ENCODE measurements around the gene SRSF5. TPM values are rescaled to one million over a fixed set of nuclear protein-coding genes. Genes with fewer than 3 reads are reported as not detected.

The SRSF5 gene
- total RNA-seq, 2 experiments from 2014 or later, result 289 to 303 TPM

DNA sequence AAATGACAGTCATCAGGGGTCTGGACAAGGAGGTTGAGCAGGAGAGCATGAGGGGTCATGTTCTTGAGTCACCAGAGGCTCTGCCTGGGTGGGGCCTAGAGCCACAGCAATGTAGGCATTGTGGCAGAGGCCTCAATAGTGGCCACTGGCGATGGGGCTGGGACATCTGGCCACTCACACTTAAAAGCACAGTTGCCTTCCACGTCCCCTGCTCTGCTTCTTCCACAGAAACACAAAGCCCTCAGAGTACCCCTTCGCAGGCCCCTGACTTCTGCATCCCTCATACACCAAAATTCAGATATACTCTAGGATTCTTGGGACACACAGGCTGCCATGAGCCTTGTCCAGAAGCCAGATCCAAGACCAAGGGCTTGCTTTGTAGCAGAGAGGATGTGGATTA, 27.8 kb downstream of the SRSF5 start:
- DNase-seq, result no peak
- H3K9me3 Mint-ChIP-seq, result no peaks in the 10 kb centered on the region
- H3K4me1 Mint-ChIP-seq (ENCODE audit: low read depth), result no peaks in the 10 kb centered on the region
- no peak overlapping the region for H3K27ac Mint-ChIP-seq
- no peak overlapping the region for H3K4me3 Mint-ChIP-seq
- CTCF ChIA-PET, result interaction anchor here (0.7 kb wide), 1 partner anchor 272 kb away, joined by 4 read pairs; no protein-coding TSS in a partner anchor
- no peaks in the 10 kb centered on the region for H3K36me3 Mint-ChIP-seq
- intact Hi-C loops (cut with micrococcal nuclease), result no loop called here
- POLR2A ChIA-PET, result no interaction called here
- no peaks in the 10 kb centered on the region for H3K27me3 Mint-ChIP-seq

DNA sequence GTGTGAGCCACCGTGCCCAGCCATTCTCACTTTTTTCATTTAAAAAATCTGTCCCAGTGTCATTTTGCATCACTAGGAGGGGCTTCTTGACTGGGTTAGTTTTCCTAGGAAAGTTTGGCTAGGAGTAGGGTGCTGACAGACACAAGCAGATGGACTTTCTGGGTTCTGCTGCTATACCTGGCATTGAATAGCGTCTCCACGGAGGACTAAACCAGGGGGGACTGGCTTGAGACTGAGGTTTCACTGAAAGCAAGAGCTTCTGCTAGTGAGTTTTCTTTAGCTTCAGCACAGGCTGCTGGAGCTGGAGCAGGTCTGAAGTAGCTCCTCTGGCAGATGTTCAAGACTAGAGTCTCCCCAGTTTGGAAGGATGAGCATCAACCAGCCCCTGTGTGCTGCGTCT, 28.7 kb downstream of the SRSF5 start:
- DNase-seq, result no peak
- Mint-ChIP-seq H3K9me3 (no peaks in the 10 kb centered on the region), H3K36me3 (peaks cover under 1% of the 10 kb centered on the region), H3K4me3 (no peak overlapping the region), H3K27ac (no peak overlapping the region), H3K4me1 (ENCODE audit: low read depth) (no peaks in the 10 kb centered on the region), H3K27me3 (no peaks in the 10 kb centered on the region)
- POLR2A ChIA-PET, result no interaction called here
- intact Hi-C loops (cut with micrococcal nuclease), result no loop called here
- CTCF ChIA-PET, result no interaction called here

DNA sequence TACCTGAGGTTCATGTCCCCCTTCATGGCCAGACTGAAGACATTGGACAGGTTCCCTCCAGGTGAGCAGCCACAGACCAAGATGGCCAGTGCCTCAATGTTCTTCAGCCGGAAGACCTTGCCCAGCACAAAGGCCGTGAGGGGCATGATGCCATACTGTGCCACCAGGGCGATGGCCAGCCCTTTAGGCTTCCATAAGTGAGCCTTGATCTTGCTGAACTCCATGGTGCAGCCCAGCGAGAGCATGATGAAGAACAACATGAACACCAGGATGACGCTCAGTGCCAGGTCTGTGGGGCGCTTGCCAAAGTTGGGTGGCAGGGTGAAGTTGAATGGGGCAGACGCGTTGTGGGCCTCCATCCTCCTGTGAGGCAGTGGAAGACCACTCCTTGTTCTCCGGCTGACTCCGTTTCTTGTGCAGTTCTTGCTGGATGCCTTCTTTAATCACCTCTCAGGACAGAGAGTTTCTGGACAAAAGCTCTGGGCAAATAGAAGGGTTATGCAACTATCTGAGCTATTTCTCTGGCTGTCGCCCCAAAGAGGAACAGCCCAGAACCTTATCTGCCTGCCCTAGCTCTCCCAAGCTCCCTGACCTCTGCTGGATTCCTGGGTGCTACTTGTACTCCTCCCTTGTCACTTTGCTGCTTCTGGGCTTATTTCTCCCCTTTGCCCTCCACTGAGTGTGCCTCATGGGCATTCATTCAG, 30.0 kb downstream of the SRSF5 start, which contains the start of gene SLC10A1:
Gene SLC10A1 (minus strand): TSS at position 445 of the 704 bp plus-strand sequence. CDS start 86 bp downstream, at position 359.
- no peak for DNase-seq
- no peaks in the 10 kb centered on the region for H3K4me1 Mint-ChIP-seq (ENCODE audit: low read depth)
- no peak within 1 kb of the TSS for H3K27ac Mint-ChIP-seq
- H3K4me3 Mint-ChIP-seq, result no peak within 1 kb of the TSS
- ChIA-PET POLR2A (no interaction called here), CTCF (no interaction called here)
- no peaks in the 10 kb centered on the region for H3K27me3 Mint-ChIP-seq
- H3K9me3 Mint-ChIP-seq, result no peaks in the 10 kb centered on the region
- H3K36me3 Mint-ChIP-seq, result peaks cover 4% of the 10 kb centered on the region
- intact Hi-C loops (cut with micrococcal nuclease), result no loop called here

DNA sequence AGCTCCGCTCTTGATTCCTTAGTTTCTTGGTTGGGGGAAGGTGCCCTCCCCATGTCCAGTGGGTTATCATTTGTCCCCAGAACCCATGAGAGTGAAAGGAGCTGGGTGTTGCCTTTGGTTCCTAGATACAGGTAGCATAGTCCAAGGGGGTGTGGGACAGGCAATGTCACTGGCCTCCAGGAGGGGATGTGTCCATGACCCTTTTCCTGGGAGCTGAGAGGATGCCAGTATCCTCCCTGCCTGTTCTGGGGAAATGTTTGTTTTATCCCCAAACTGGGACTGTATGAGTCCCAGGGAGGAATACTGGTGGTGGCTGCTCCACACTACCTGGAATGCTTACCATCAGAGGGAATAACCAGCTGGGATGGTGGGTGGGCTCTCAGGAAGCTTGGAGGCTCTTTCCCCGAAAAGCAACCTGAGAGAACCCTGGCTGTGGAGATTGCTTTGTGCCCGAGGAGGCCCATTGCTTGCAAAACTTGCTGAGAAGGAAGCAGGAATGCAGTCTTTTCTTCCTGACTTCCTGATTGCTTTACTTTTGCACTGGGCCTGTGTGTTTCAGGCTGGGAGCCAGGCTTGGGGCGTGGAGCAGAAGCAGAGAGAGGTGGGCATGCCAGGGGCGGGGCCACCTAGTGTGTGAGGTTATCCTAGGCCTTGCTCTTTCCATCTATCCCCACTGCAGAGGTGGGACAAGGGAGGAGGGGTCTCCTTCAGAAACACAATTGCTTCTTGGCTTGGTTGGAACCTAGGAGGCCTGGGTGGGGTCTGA, 30.8 kb downstream of the SRSF5 start:
- POLR2A ChIA-PET, result no interaction called here
- Mint-ChIP-seq H3K9me3 (no peaks in the 10 kb centered on the region), H3K36me3 (peaks cover 4% of the 10 kb centered on the region), H3K4me1 (ENCODE audit: low read depth) (no peaks in the 10 kb centered on the region), H3K27me3 (no peaks in the 10 kb centered on the region), H3K4me3 (no peak overlapping the region), H3K27ac (no peak overlapping the region)
- CTCF ChIA-PET, result no interaction called here
- no peak for DNase-seq
- intact Hi-C loops (cut with micrococcal nuclease), result no loop called here

DNA sequence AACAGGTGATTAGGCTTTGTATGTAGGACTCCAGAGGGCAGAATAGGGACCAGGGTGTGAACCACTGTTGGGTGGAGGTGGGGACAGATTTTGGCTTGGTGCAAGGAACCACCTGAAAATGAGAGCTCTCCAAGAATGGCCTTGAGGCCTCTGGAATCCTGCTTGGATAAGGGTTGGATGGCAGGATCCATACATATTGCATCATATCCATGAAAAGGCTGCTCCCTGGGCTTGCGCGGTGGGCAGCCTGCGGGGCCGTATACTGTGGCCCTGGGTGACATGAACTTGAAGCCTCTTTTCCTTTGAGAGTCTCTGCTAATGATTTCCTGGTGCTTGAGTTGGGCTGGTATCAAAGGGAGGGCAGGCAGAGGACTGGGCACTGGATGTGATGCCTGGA, 31.4 kb downstream of the SRSF5 start:
- no peak for DNase-seq
- Mint-ChIP-seq H3K27me3 (no peaks in the 10 kb centered on the region), H3K4me3 (no peak overlapping the region), H3K27ac (no peak overlapping the region), H3K4me1 (ENCODE audit: low read depth) (no peaks in the 10 kb centered on the region), H3K9me3 (no peaks in the 10 kb centered on the region), H3K36me3 (peaks cover 4% of the 10 kb centered on the region)
- ChIA-PET CTCF (no interaction called here), POLR2A (no interaction called here)
- intact Hi-C loops (cut with micrococcal nuclease), result no loop called here

DNA sequence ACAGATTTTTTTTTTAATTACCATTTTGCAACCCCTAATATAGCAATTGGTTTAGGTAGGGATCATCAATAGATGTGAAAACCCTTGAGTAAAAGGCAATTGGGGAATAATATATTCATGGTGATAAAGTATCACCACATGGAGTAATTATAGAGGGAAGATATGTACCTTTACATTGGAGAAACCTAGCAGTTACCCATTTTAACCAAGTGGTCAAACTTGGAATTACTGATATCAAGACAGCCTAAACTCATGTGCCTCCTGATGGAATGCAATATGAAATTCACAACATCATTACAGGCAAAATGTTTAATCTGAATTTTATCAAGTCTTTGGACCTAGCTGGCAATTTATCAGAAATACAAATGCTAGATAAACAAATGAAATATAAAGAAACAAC, 36.8 kb downstream of the SRSF5 start:
- Mint-ChIP-seq H3K4me1 (ENCODE audit: low read depth) (no peaks in the 10 kb centered on the region), H3K27ac (no peak overlapping the region), H3K36me3 (peaks cover 4% of the 10 kb centered on the region), H3K27me3 (no peaks in the 10 kb centered on the region), H3K4me3 (no peak overlapping the region), H3K9me3 (no peaks in the 10 kb centered on the region)
- ChIA-PET POLR2A (no interaction called here), CTCF (interaction anchor here (1.1 to 1.6 kb wide), 3 partner anchors 14 to 229 kb away, joined by 3 to 5 read pairs (median 4); partner anchors contain the start of gene CCDC177)
- DNase-seq, result no peak
- intact Hi-C loops (cut with micrococcal nuclease), result no loop called here

DNA sequence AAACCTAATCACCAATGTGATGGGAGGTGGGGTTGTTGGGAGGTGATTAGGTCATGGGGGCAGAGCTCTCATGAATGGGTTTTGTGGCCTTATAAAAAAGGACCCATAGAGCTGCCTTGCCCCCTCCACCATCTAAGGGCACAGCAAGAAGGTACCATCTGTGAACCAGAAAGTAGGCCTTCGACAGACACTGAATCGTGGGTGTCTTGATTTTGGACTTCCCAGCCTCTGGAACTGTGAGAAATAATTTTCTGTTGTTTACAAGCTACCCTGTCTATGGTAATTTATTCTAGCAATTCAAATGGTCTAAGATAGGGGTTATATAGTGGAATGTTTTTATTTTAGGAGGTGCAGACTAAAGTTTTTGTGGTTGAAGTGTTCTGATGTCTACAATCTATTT, 38.0 kb downstream of the SRSF5 start:
- no peaks in the 10 kb centered on the region for H3K4me1 Mint-ChIP-seq (ENCODE audit: low read depth)
- POLR2A ChIA-PET, result no interaction called here
- CTCF ChIA-PET, result interaction anchor here (1.6 kb wide), 1 partner anchor 13 kb away, joined by 4 read pairs; no protein-coding TSS in a partner anchor

DNA sequence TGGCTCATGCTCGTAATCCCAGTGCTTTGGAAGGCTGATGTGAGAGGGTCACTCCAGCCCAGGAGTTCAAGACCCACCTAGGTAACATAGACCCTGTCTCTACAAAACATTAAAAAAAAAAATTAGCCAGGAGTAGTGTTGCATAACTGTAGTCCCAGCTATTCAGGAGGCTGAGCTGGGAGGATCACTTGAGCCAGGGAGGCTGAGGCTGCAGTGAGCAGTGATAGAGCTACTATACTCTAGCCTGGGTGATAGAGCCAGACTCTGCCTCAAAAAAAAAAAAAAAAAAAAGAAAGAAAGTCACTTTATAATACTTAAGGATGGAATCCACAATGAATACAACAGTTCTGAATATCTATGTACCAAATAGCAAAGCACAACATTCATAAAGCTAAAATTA, 40.2 kb downstream of the SRSF5 start:
- ChIA-PET POLR2A (no interaction called here), CTCF (no interaction called here)
- Mint-ChIP-seq H3K9me3 (no peaks in the 10 kb centered on the region), H3K27me3 (no peaks in the 10 kb centered on the region), H3K4me1 (ENCODE audit: low read depth) (no peaks in the 10 kb centered on the region), H3K36me3 (no peaks in the 10 kb centered on the region), H3K4me3 (no peak overlapping the region), H3K27ac (no peak overlapping the region)
- DNase-seq, result no peak
- intact Hi-C loops (cut with micrococcal nuclease), result no loop called here

More for the DNA sequence above, 38.0 kb downstream of the SRSF5 start:
- peaks cover 4% of the 10 kb centered on the region for H3K36me3 Mint-ChIP-seq
- H3K9me3 Mint-ChIP-seq, result no peaks in the 10 kb centered on the region
- intact Hi-C loops (cut with micrococcal nuclease), result no loop called here
- H3K27me3 Mint-ChIP-seq, result no peaks in the 10 kb centered on the region
- no peak overlapping the region for H3K4me3 Mint-ChIP-seq
- H3K27ac Mint-ChIP-seq, result no peak overlapping the region
- no peak for DNase-seq

DNA sequence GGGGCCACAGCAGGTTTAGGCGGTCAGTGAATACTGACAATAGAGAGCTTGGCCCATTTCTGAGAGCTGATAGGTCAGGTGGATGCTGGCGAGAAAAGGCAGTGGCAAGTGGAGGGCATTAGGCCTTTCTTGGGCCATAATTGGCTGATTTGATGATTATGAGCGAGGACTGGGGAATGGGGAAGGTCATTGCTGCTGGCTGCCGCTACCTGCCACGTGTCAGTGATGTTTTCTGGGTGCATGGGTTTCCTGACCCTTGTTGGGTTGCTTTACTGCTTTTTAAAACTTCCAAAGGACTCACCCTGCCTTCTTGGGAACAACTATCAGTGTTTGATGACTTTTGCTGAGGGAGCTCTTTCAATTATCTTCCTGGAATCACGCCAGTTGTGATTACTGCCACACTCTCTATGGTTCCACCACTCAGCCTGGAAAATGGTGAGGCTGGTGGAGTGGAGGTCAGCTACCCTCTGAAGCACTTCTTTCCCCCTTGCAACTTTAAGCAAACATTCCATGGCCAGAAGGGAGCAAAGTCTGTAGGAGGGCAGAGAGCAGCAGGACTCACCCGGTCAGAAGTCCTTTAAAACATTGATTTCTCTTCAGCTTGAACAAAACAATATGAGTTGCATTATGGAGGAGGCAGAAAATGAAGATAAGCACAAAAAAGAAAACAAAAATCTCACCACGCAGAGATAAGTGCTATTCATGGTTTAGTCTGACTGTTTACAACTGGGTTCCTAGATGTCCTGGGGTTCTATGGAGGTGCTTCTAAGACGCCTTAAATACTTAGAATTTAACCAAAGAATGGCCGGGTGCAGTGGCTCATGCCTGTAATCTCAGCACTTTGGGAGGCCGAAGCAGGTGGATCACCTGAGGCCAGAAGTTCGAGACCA, 42.2 kb downstream of the SRSF5 start:
- ChIA-PET POLR2A (interaction anchor here (0.6 kb wide), 1 partner anchor 54 kb away, joined by 7 read pairs; no protein-coding TSS in a partner anchor), CTCF (interaction anchor here (1.1 kb wide), 1 partner anchor 9 kb away, joined by 3 read pairs; no protein-coding TSS in a partner anchor)
- Mint-ChIP-seq H3K27ac (no peak overlapping the region), H3K4me3 (no peak overlapping the region), H3K4me1 (ENCODE audit: low read depth) (no peaks in the 10 kb centered on the region), H3K27me3 (peaks cover 6% of the 10 kb centered on the region), H3K36me3 (no peaks in the 10 kb centered on the region), H3K9me3 (no peaks in the 10 kb centered on the region)
- intact Hi-C loops (cut with micrococcal nuclease), result no loop called here
- DNase-seq, result no peak

DNA sequence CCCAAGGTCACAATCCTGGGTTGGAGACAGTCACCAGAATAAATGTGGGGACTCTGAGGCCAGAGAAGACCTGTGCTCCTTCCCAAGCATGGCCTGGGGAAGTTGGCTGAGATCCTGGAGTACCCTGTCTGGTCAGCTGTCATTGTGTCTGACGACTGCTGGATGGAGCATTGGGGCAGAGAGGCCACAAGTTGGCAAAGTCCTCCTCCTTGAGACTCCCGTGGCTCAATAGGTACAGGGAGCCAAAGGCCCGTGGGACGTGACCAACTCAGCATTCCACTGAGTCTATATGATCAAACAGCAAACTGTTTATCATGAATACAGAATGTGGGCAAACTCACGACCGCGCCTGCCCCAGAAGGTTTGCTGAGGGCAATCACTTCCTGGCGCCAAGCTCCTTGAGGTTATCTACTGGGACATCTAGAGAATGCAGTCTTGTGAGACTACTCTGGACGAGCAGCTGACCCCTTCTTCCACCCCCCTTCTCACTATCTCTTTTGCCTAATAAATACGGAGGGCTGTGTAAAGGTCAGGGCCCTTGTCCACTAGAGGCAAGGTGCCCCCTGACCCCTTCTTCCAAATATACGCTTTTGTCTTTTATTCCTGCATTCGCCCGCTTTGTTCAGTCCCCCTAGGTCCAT, 44.4 kb downstream of the SRSF5 start:
- ChIA-PET POLR2A (no interaction called here), CTCF (no interaction called here)
- Mint-ChIP-seq H3K36me3 (no peaks in the 10 kb centered on the region), H3K27ac (no peak overlapping the region), H3K4me1 (ENCODE audit: low read depth) (no peaks in the 10 kb centered on the region), H3K9me3 (no peaks in the 10 kb centered on the region), H3K4me3 (no peak overlapping the region), H3K27me3 (peaks cover 6% of the 10 kb centered on the region)
- intact Hi-C loops (cut with micrococcal nuclease), result loop anchor here (10.0 kb wide), 1 partner anchor 63 kb away; the partner anchor contains the start of gene SMOC1
- no peak for DNase-seq

DNA sequence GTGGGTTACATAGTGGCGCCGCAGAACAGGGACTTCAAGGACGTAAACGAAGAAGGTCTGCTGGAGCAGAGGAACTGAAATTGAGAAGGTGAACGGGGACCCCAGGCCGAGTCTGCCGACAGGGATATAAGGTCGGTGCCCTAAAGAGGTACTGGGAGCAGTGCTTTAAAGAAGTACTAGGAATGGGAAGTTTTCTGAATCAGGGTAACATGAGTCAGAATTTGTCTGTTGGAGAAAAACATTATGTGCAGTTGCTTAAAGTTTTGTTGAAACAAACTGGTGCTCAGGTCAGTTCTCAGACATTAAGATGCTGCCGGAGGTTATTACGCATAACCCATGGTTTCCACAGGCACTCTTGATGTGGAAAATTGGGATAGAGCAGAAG, 44.9 kb downstream of the SRSF5 start:
- peaks cover 6% of the 10 kb centered on the region for H3K27me3 Mint-ChIP-seq
- intact Hi-C loops (cut with micrococcal nuclease), result loop anchor here (10.0 kb wide), 1 partner anchor 63 kb away; the partner anchor contains the start of gene SMOC1

More for the DNA sequence above, 44.9 kb downstream of the SRSF5 start:
- Mint-ChIP-seq H3K36me3 (no peaks in the 10 kb centered on the region), H3K4me1 (ENCODE audit: low read depth) (no peaks in the 10 kb centered on the region), H3K4me3 (no peak overlapping the region), H3K9me3 (no peaks in the 10 kb centered on the region), H3K27ac (no peak overlapping the region)
- ChIA-PET POLR2A (no interaction called here), CTCF (no interaction called here)
- DNase-seq, result no peak
